Endothelial cell of umbilical vein (primary cell): Measurements from ENCODE around the gene SNAP23. TPM values are rescaled to one million over a fixed set of nuclear protein-coding genes. Genes with fewer than 3 reads are reported as not detected.

Experiments
- BruUV-seq: library from RNA; stranded (reverse); fragments of 400-500 nt; replicated peaks from 2 replicates; lab custom pipeline; 2021; lab: Mats Ljungman, UMichigan
- CTCF ChIA-PET: fragments of 300-600, 350-600 bp; sonication (Branson Sonifier 250); formaldehyde crosslinking; loops from one replicate; lab custom pipeline; 2021; ENCODE audit warnings: antibody characterized with exemption, inconsistent platforms; lab: Charles Lee
- POLR2A ChIA-PET: fragments of 300-600, 350-600 bp; sonication (Branson Sonifier 250); formaldehyde crosslinking; loops from one replicate; lab custom pipeline; 2021; ENCODE audit warnings: antibody characterized with exemption, inconsistent platforms; lab: Charles Lee
- DNase-seq: peaks from one replicate; pipeline ENCODE4 v3.0.0-alpha.2; 2011; ENCODE audit warnings: low read depth, low spot score
- FAIRE-seq: peaks from 2 replicates; lab custom pipeline; 2011; peaks lifted over from hg19 to GRCh38; lab: Jason Lieb, UNC
- H2AFZ ChIP-seq: 2 replicates; pipeline ENCODE4 v1.6.0; 2012; ENCODE audit warnings: low read depth, low read length, control low read depth, inconsistent platforms
- H3K27ac ChIP-seq: 2 replicates; pipeline ENCODE4 v1.5.1; 2011; ENCODE audit warnings: low read depth, mild to moderate bottlenecking, control low read depth, low read length, moderate library complexity; ENCODE audit not compliant: insufficient read depth
- H3K27me3 ChIP-seq, 2 experiments: 2 replicates each; pipeline versions ENCODE4 v1.6.0 to v1.6.1; 2011; ENCODE audit warnings: low read length in 2 of 2, mixed read lengths in 1 of 2; ENCODE audit not compliant: control insufficient read depth in 2 of 2, insufficient read depth in 2 of 2
- H3K36me3 ChIP-seq, 2 experiments: 2 replicates in 1 of 2; 3 replicates in 1 of 2; pipeline ENCODE4 v1.5.1; 2011; ENCODE audit warnings: low read length in 2 of 2, mild to moderate bottlenecking in 1 of 2, moderate library complexity in 1 of 2; ENCODE audit not compliant: control insufficient read depth in 2 of 2, insufficient read depth in 2 of 2; ENCODE audit errors: extremely low read depth in 1 of 2
- H3K4me1 ChIP-seq: 3 replicates; pipeline ENCODE4 v1.5.1; 2011; ENCODE audit warnings: mild to moderate bottlenecking, low read length; ENCODE audit not compliant: control insufficient read depth, insufficient read depth; ENCODE audit errors: extremely low read depth
- H3K4me2 ChIP-seq: 2 replicates; pipeline ENCODE4 v1.6.1; 2011; ENCODE audit warnings: low read length, control low read depth, mixed read lengths; ENCODE audit not compliant: insufficient read depth
- H3K4me3 ChIP-seq, 3 experiments: fragments of 200-600 bp in 1 of 3; sonication (generic), shearing (Covaris generic) in 1 of 3; replicated peaks in 1 of 3; 2 replicates each; pipeline ENCODE4 v1.5.1; 2011 to 2016; ENCODE audit warnings: control low read depth in 3 of 3, low read length in 3 of 3, mild to moderate bottlenecking in 2 of 3, inconsistent platforms in 1 of 3, low read depth in 1 of 3, moderate library complexity in 1 of 3; ENCODE audit not compliant: insufficient read depth in 1 of 3
- H3K79me2 ChIP-seq: 2 replicates; pipeline ENCODE4 v1.6.0; 2012; ENCODE audit warnings: low read length, inconsistent platforms; ENCODE audit not compliant: control insufficient read depth, insufficient read depth
- H3K9ac ChIP-seq: replicated peaks from 2 replicates; pipeline ENCODE3; 2011; ENCODE audit warnings: low read length, control low read depth; ENCODE audit not compliant: insufficient read depth; ENCODE audit errors: extremely low read depth
- H3K9me1 ChIP-seq: replicated peaks from 3 replicates; pipeline ENCODE4 v1.6.0; 2011; ENCODE audit warnings: mild to moderate bottlenecking, low read length; ENCODE audit not compliant: control insufficient read depth, insufficient read depth; ENCODE audit errors: extremely low read depth
- H3K9me3 ChIP-seq: replicated peaks from 2 replicates; pipeline ENCODE4 v1.5.1; 2012; ENCODE audit warnings: low read length, inconsistent platforms; ENCODE audit not compliant: control insufficient read depth, insufficient read depth
- H4K20me1 ChIP-seq: replicated peaks from 2 replicates; pipeline ENCODE3; 2011; ENCODE audit warnings: mild to moderate bottlenecking, low read length; ENCODE audit not compliant: control insufficient read depth, insufficient read depth; ENCODE audit errors: extremely low read depth
- CTCF ChIP-seq, 2 donors: IDR thresholded peaks; 1 replicate in 1 of 2; 2 replicates in 1 of 2; pipeline ENCODE4 v1.5.1; 2011; ENCODE audit warnings: low read length in 2 of 2, mild to moderate bottlenecking in 2 of 2, moderate library complexity in 2 of 2, control low read depth in 1 of 2, inconsistent platforms in 1 of 2, low read depth in 1 of 2; ENCODE audit not compliant: insufficient read depth in 1 of 2; ENCODE audit errors: extremely low read depth in 1 of 2
- EZH2 ChIP-seq: IDR thresholded peaks from 2 replicates; pipeline ENCODE4 v1.6.1; 2012; ENCODE audit warnings: borderline replicate concordance, low read depth, mild to moderate bottlenecking, moderate library complexity, low read length, inconsistent platforms; ENCODE audit not compliant: severe bottlenecking
- FOS ChIP-seq: IDR thresholded peaks from 2 replicates; pipeline ENCODE4 v1.6.1; 2011; ENCODE audit warnings: mild to moderate bottlenecking, low read length, moderate library complexity, borderline replicate concordance; ENCODE audit not compliant: insufficient read depth
- GATA2 ChIP-seq: IDR thresholded peaks from 2 replicates; pipeline ENCODE4 v1.7.0; 2011; ENCODE audit warnings: low read depth, mild to moderate bottlenecking, moderate library complexity, mixed read lengths, low read length; ENCODE audit not compliant: insufficient read length, insufficient read depth
- JUN ChIP-seq: IDR thresholded peaks from 2 replicates; pipeline ENCODE4 v1.6.1; 2011; ENCODE audit warnings: borderline replicate concordance, low read depth; ENCODE audit not compliant: insufficient read length, insufficient read depth
- MAX ChIP-seq: IDR thresholded peaks from 2 replicates; pipeline ENCODE4 v1.6.1; 2011; ENCODE audit not compliant: insufficient read depth, insufficient read length
- MYC ChIP-seq: IDR thresholded peaks from one replicate; pipeline ENCODE4 v1.6.1; 2011; ENCODE audit warnings: mild to moderate bottlenecking, low read depth, low read length
- POLR2A ChIP-seq: IDR thresholded peaks from 2 replicates; pipeline ENCODE4 v1.6.1; 2012; ENCODE audit warnings: low read depth, mild to moderate bottlenecking, control low read depth, low read length
- POLR2AphosphoS5 ChIP-seq: IDR thresholded peaks from 2 replicates; pipeline ENCODE4 v1.6.1; 2012; ENCODE audit warnings: low read depth, mild to moderate bottlenecking, control low read depth, low read length, moderate library complexity; ENCODE audit not compliant: insufficient read depth
- dilution Hi-C: fragments of 300-500 bp; cut with MboI; formaldehyde crosslinking; loops from one replicate; pipeline ENCODE4 v1.15.0; 2019; ENCODE audit warnings: low sequenced_read_pairs; ENCODE audit not compliant: extremely low pct_ligation_motif_present
- intact Hi-C: fragments of 100-400 bp; cut with micrococcal nuclease; formaldehyde crosslinking; loops from one replicate; pipeline ENCODE4 v1.10.0; 2022
- polyA plus RNA-seq, 4 experiments: library from polyadenylated mRNA; depleted of rRNA in 3 of 4; stranded (reverse) in 3 of 4; unstranded in 1 of 4; fragments of >200 nt; gene quantifications; 2 replicates each; pipeline versions ENCODE4 v1.2.1 to v1.2.3, GENCODE V29; 2011 to 2012; ENCODE audit warnings: missing spikeins in 1 of 4
- total RNA-seq: library from RNA; stranded (reverse); gene quantifications from 2 replicates; pipeline ENCODE4 v1.2.3, GENCODE V29; 2021

Gene SNAP23
- total and polyA plus RNA-seq, 2 donors (not counting 3 experiments of a cell fraction or from before 2014, with no cell fraction given): 141 to 152 TPM

DNA sequence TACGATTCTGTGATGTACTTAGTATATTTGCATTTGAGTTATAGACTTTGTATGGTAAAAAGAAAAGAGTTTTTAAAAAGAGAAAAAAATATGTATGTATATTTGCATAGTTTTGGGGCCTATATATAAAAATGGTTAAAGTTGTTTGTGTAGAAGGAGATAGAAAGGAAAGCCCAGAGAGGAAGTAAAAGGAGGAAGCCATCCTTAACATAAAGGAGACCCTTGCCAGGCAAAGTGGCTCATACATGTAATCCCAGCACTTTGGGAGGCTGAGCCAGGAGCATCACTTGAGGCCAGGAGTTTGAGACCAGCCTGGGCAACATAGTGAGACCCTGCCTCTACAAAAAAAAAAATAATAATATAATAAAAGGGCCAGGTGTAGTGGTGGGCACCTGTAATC, 8.4 kb downstream of the SNAP23 start:
- FAIRE-seq: no peak
- Histone ChIP-seq H3K79me2 (peaks cover 89% of the 10 kb centered on the region), H2AFZ (no peak overlapping the region), H3K36me3 (no peaks in the 10 kb centered on the region), H4K20me1 (no peaks in the 10 kb centered on the region), H3K4me3 (no peak overlapping the region), H3K4me2 (no peak overlapping the region), H3K9ac (no peak overlapping the region), H3K9me1 (no peaks in the 10 kb centered on the region), H3K27me3 (no peaks in the 10 kb centered on the region), H3K9me3 (no peaks in the 10 kb centered on the region), H3K27ac (no peak overlapping the region), H3K4me1 (peaks cover 36% of the 10 kb centered on the region)
- TF ChIP-seq POLR2A: no peak
- no peak for TF ChIP-seq MYC
- TF ChIP-seq MAX: no peak
- no peak for TF ChIP-seq JUN
- TF ChIP-seq EZH2: no peak
- TF ChIP-seq GATA2: no peak
- no peak for TF ChIP-seq CTCF (IDR thresholded peaks at IDR 0.05; ENCODE audit: extremely low read depth in 1 of 2, insufficient read depth in 1 of 2, low read depth in 1 of 2, low read length in 2 of 2)
- TF ChIP-seq FOS: no peak
- TF ChIP-seq POLR2AphosphoS5: no peak
- no TSS peak for BruUV-seq
- CTCF ChIA-PET: interaction anchor here (1.2 kb wide), 1 partner anchor 13 kb away, joined by 3 read pairs; no protein-coding TSS in a partner anchor
- dilution Hi-C loops: no loop called here
- intact Hi-C loops: no loop called here
- POLR2A ChIA-PET: no interaction called here
- no peak for DNase-seq
